AG04450 (cell line): ENCODE results near the gene MUC5AC. TPM values are rescaled to one million over a fixed set of nuclear protein-coding genes. Genes with fewer than 3 reads are reported as not detected.

Experiments used
- CTCF ChIA-PET: fragments of 300-600, 350-600 bp; formaldehyde crosslinking; extraction: SDS; loops from one replicate; lab custom pipeline; 2022; ENCODE audit warnings: antibody characterized with exemption, inconsistent platforms; lab: Charles Lee
- POLR2A ChIA-PET: fragments of 350-600 bp; formaldehyde crosslinking; extraction: SDS; loops from one replicate; lab custom pipeline; 2021; ENCODE audit warnings: antibody characterized with exemption, inconsistent platforms; lab: Yijun Ruan, JAX
- DNase-seq: peaks from one replicate; pipeline ENCODE4 v3.0.0-alpha.2; 2011; ENCODE audit warnings: low read depth, low spot score
- H3K27ac ChIP-seq: one replicate; pipeline ENCODE4 v1.5.1; 2012; ENCODE audit warnings: low read depth, low read length, control low read depth
- H3K27me3 ChIP-seq: one replicate; pipeline ENCODE4 v1.6.0; 2012; ENCODE audit warnings: low read length; ENCODE audit not compliant: control insufficient read depth, insufficient read depth
- H3K4me3 ChIP-seq: 2 replicates; pipeline ENCODE4 v1.5.1; 2011; ENCODE audit warnings: mild to moderate bottlenecking, low read depth, low read length, control low read depth
- H3K9me3 ChIP-seq: 2 replicates; pipeline ENCODE4 v1.5.1; 2012; ENCODE audit warnings: low read length; ENCODE audit not compliant: control insufficient read depth, insufficient read depth
- polyA plus RNA-seq: library from polyadenylated mRNA; depleted of rRNA; stranded (reverse); fragments of >200 nt; gene quantifications from 2 replicates; pipeline ENCODE4 v1.2.3, GENCODE V29; 2011
- TF ChIP-seq, protein P1 (sequence below): IDR thresholded peaks from 2 replicates; pipeline ENCODE4 v1.5.1; 2011; ENCODE audit warnings: low read depth, low read length, control low read depth, inconsistent platforms

The MUC5AC gene
- polyA plus RNA-seq, 1 experiment = 0.01 TPM

DNA sequence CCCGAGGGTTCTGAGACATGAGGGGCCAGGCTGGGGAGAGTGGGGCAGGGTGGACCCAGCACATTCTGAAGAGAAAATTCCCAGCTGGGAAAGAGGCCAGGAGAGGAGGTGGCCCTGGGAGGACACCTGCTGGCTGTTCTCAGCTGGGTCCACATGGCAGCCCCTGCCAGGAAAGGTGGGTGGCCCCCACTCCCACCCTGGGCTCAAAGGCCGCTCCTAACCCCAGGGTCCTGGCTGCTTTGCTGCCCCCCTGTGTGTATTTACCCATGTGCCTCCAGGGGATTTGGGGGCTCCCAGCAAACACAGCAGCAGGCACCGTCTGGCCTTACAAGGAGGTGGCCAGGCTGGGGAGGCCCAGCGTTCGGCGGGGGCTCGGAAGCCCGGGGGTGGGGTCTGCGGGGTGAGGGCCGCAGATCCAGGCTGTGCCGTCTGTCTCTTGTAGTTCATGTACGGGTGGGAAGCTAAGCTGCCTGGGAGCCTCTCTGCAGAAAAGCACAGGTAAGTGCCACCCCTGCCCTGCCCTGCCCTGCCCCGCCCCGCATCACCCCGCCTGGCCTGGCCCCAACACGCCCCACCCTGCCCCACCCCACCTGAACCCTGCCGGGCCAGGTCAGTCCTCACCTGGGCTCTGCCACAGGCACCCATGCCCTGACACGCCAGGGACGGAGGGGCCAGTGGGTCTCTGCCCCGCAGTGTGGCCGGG lies 75.7 kb downstream of the MUC5AC start:
- Histone ChIP-seq H3K4me3 (no peak overlapping the region), H3K27ac (no peak overlapping the region), H3K9me3 (peaks cover 36% of the 10 kb centered on the region; the same call in 1 of the 2 replicates), H3K27me3 (peaks cover 2% of the 10 kb centered on the region)
- ChIA-PET POLR2A (no interaction called here), CTCF (no interaction called here)
- no peak for DNase-seq
- TF ChIP-seq, protein P1, sequence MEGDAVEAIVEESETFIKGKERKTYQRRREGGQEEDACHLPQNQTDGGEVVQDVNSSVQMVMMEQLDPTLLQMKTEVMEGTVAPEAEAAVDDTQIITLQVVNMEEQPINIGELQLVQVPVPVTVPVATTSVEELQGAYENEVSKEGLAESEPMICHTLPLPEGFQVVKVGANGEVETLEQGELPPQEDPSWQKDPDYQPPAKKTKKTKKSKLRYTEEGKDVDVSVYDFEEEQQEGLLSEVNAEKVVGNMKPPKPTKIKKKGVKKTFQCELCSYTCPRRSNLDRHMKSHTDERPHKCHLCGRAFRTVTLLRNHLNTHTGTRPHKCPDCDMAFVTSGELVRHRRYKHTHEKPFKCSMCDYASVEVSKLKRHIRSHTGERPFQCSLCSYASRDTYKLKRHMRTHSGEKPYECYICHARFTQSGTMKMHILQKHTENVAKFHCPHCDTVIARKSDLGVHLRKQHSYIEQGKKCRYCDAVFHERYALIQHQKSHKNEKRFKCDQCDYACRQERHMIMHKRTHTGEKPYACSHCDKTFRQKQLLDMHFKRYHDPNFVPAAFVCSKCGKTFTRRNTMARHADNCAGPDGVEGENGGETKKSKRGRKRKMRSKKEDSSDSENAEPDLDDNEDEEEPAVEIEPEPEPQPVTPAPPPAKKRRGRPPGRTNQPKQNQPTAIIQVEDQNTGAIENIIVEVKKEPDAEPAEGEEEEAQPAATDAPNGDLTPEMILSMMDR = no peak

DNA sequence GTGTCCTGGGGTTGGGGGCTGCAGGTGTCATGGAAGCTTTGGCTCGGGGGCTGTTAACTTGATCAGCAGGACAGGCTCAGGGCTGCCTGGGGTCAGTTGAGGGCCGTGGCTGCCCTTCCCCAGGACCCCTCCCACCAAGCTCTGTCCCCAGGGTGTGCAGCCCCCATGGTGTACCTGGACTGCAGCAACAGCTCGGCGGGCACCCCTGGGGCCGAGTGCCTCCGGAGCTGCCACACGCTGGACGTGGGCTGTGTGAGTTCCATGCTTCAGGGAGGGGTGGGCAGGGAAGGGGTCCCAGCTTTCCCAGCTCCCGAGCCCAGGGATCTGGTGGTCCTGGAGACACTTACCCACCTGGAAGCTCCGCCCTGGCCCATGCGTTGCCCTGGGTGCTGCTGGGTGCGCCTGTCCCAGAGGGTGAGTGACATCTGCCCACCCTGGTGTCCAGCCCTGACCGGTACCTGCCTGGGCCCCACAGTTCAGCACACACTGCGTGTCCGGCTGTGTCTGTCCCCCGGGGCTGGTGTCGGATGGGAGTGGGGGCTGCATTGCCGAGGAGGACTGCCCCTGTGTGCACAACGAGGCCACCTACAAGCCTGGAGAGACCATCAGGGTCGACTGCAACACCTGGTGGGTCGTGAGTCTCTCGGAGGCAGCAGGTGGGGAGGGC lies 76.4 kb downstream of the MUC5AC start:
- peaks cover 2% of the 10 kb centered on the region for H3K27me3 ChIP-seq
- H3K27ac ChIP-seq = no peak overlapping the region
- ChIA-PET POLR2A (no interaction called here), CTCF (no interaction called here)
- peaks cover 43% of the 10 kb centered on the region for H3K9me3 ChIP-seq
- no peak overlapping the region for H3K4me3 ChIP-seq
- no peak for DNase-seq
- TF ChIP-seq, protein P1 = no peak

DNA sequence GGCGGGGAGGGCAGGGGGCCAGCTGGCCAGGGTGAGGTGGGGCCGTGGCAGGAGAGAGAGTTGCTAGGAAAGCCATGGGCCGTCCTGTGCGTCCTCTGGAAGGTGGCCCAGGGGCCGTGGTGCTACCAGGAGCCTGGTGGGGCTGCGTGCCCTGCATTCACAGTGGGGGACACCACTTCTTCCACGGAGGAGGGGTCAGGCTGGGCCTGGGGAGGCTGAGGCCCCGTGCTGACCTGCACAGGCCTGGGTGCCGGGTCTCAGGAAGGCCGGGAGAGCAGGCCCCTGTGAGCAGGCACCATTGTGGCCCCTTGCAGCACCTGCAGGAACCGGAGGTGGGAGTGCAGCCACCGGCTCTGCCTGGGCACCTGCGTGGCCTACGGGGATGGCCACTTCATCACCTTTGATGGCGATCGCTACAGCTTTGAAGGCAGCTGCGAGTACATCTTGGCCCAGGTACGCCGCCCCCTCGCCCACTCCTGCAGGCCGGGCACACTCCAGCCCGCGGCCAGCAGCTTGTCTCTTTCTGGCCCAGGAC lies 77.1 kb downstream of the MUC5AC start:
- CTCF ChIA-PET = no interaction called here
- peaks cover 2% of the 10 kb centered on the region for H3K27me3 ChIP-seq

DNA sequence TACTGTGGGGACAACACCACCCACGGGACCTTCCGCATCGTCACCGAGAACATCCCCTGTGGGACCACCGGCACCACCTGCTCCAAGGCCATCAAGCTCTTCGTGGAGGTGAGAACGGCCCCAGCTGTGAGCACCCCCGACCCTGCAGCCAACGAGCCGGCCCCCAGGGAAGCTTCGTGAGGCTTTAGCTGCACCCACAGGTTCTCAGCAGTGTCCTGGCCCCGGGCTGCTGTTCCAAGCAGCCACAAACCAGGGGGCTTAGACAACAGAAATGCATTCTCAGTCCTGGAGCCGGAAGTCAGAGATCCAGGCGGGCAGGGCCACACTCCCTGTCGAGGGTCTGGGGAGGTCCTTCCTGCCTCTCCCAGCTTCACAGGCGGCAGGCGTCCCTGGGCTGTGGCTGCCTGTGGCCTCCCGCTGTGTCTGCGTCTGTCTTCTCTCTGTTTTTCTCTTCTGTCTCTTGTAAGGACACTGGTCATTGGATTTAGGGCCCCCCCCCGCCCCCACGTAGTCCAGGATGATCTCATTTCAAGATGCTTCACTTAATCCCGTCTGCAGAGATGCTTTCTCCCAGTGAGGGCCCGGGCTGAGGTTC lies 77.7 kb downstream of the MUC5AC start:
- Histone ChIP-seq H3K27ac (no peak overlapping the region), H3K4me3 (no peak overlapping the region), H3K27me3 (peaks cover 2% of the 10 kb centered on the region), H3K9me3 (peaks cover 52% of the 10 kb centered on the region)
- no peak for DNase-seq
- CTCF ChIA-PET = no interaction called here
- TF ChIP-seq, protein P1 = no peak
- POLR2A ChIA-PET = no interaction called here

More for the DNA sequence above, 77.1 kb downstream of the MUC5AC start:
- POLR2A ChIA-PET = no interaction called here
- Histone ChIP-seq H3K27ac (no peak overlapping the region), H3K4me3 (no peak overlapping the region), H3K9me3 (peaks cover 48% of the 10 kb centered on the region)
- TF ChIP-seq, protein P1 = no peak
- no peak for DNase-seq

DNA sequence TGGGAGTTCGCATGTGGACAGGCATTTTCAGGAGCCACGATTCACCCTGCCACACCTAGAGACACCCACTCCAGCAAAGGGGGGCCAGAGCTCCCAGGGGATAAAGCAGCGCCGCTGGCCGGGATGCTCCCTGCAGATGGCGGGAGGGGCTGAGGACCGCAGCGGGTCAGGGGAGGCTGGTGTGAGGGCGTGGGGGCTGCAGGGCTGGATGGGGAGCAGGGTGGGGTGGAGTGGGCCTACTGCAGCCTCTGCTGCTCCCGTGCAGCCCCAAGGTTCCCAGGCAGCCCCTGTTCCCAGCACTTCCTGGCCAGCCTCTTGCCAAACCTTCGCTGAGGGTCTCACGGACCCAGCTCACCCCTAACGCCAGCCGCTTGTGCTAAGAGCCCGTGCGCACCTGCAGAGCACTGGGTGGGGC lies 78.2 kb downstream of the MUC5AC start:
- CTCF ChIA-PET = no interaction called here

More for the DNA sequence above, 78.2 kb downstream of the MUC5AC start:
- H3K4me3 ChIP-seq = no peak overlapping the region
- POLR2A ChIA-PET = no interaction called here
- DNase-seq = no peak
- H3K27ac ChIP-seq = no peak overlapping the region
- peaks cover 2% of the 10 kb centered on the region for H3K27me3 ChIP-seq
- TF ChIP-seq, protein P1 = no peak
- H3K9me3 ChIP-seq = peaks cover 57% of the 10 kb centered on the region
